Testis (tissue), 3 donors: ENCODE measurements around the gene NEURL4. TPM values are rescaled to one million over a fixed set of nuclear protein-coding genes. Genes with fewer than 3 reads are reported as not detected.

Experiments used
- DNase-seq: peaks from one replicate; pipeline ENCODE4 v3.0.0-alpha.2; 2019
- H3K27ac ChIP-seq, 2 donors: fragments of 200-600 bp; sonication (generic); one replicate each; pipeline ENCODE4 v1.5.1; 2019
- H3K27me3 ChIP-seq: fragments of 200-600 bp; sonication (generic); one replicate; pipeline ENCODE4 v1.5.1; 2019
- H3K36me3 ChIP-seq: fragments of 200-600 bp; sonication (generic); one replicate; pipeline ENCODE4 v1.5.1; 2017; ENCODE audit warnings: low read depth; ENCODE audit errors: missing control alignments
- H3K4me1 ChIP-seq: fragments of 200-600 bp; sonication (generic); one replicate; pipeline ENCODE4 v1.5.1; 2019
- H3K4me3 ChIP-seq, 2 donors: fragments of 200-600 bp; sonication (generic); one replicate each; pipeline ENCODE4 v1.5.1; 2017 to 2019
- H3K9me3 ChIP-seq: fragments of 200-600 bp; sonication (generic); one replicate; pipeline ENCODE4 v1.5.1; 2017
- POLR2A ChIP-seq: fragments of 450-650 bp; IDR thresholded peaks from one replicate; pipeline ENCODE4 v1.6.1; 2017; ENCODE audit warnings: antibody characterized with exemption, mild to moderate bottlenecking, moderate library complexity
- WGBS, 2 donors: methylation state at CpG; one replicate each; pipeline ENCODE4 v1.1.5; 2018; 5-methylcytosine and 5-hydroxymethylcytosine counted together
- intact Hi-C: fragments of 100-400 bp; cut with DNase I; formaldehyde crosslinking; loops from one replicate; pipeline ENCODE4 v1.15.1; 2023; ENCODE audit warnings: low total_unique reads
- polyA plus RNA-seq: library from polyadenylated mRNA; stranded (reverse); fragments of 350-450 nt; fragmentation: Illumina TruSeq; extraction: RNeasy Lipid Tissue Mini Kit (QIAGEN cat#74804); gene quantifications from one replicate; pipeline ENCODE4 v1.2.3, GENCODE V29; 2014; ENCODE audit warnings: low read depth, low replicate concordance; ENCODE audit not compliant: insufficient read depth
- total RNA-seq, 2 donors: library from RNA; depleted of rRNA; stranded (reverse); fragments of >200 nt; gene quantifications; one replicate each; pipeline ENCODE4 v1.2.3, GENCODE V29; 2016
- TF ChIP-seq, protein P1 (sequence below), 3 experiments: fragments of 450-650 bp in 2 of 3; fragments of 200-600 bp in 1 of 3; sonication (generic) in 1 of 3; IDR thresholded peaks; one replicate each; pipeline ENCODE4 v1.5.1; 2016 to 2019; ENCODE audit warnings: antibody characterized with exemption in 3 of 3, mild to moderate bottlenecking in 2 of 3, moderate library complexity in 1 of 3

NEURL4 gene
- total and polyA plus RNA-seq, 3 donors from 2014 or later = 34.5 to 50.6 (median 38.3) TPM

DNA sequence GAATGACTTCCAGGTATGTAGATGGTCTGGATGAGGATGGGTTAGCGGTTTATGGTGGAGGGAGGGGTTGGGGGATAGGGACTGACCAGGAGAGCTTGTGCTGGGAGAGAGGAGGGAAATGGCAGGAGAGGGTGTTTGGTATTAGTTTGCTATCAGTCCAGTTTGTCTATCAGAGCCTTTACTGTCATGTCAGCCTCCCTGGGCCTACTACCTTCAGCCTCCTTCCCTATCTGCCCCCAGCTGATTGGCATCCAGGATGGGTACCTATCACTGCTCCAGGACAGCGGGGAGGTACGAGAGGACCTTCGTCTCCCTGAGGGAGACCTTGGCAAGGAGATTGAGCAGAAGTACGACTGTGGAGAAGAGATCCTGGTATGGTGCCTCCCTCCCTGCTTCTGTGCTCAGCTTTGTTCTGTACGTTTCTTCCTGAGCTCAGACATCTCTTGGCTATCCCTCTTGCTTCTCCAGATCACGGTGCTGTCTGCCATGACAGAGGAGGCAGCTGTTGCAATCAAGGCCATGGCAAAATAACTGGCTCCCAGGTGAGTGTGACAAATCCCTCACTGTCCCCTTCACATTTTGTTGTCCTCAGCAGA lies 17.9 kb downstream of the NEURL4 start:
- Histone ChIP-seq H3K4me1 (peaks cover 11% of the 10 kb centered on the region), H3K4me3 (no peak overlapping the region), H3K27ac (no peak overlapping the region), H3K27me3 (no peaks in the 10 kb centered on the region), H3K36me3 (no peaks in the 10 kb centered on the region), H3K9me3 (no peaks in the 10 kb centered on the region)
- intact Hi-C loops = no loop called here
- WGBS, 2 donors = 62 to 72% methylated on average over 7 of the region's 7 CpGs
- TF ChIP-seq, protein P1, sequence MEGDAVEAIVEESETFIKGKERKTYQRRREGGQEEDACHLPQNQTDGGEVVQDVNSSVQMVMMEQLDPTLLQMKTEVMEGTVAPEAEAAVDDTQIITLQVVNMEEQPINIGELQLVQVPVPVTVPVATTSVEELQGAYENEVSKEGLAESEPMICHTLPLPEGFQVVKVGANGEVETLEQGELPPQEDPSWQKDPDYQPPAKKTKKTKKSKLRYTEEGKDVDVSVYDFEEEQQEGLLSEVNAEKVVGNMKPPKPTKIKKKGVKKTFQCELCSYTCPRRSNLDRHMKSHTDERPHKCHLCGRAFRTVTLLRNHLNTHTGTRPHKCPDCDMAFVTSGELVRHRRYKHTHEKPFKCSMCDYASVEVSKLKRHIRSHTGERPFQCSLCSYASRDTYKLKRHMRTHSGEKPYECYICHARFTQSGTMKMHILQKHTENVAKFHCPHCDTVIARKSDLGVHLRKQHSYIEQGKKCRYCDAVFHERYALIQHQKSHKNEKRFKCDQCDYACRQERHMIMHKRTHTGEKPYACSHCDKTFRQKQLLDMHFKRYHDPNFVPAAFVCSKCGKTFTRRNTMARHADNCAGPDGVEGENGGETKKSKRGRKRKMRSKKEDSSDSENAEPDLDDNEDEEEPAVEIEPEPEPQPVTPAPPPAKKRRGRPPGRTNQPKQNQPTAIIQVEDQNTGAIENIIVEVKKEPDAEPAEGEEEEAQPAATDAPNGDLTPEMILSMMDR (IDR thresholded peaks at IDR 0.05) = no peak
- no peak for TF ChIP-seq POLR2A
- no peak for DNase-seq

DNA sequence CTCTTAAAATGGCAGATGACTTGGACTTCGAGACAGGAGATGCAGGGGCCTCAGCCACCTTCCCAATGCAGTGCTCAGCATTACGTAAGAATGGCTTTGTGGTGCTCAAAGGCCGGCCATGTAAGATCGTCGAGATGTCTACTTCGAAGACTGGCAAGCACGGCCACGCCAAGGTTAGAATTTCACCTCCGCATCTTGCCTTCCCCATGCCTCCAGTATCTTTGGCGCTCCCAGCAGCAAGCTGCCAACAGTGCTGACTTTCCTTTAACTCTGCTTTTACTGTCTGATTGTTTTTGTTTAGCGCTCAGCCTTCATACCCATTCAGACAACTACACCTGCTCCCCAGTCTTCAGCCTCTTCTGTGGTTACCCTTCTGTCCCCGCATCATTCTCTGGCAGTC lies 19.5 kb downstream of the NEURL4 start:
- no peaks in the 10 kb centered on the region for H3K36me3 ChIP-seq
- WGBS, 2 donors = 67 to 75% methylated on average over 12 of the region's 12 CpGs

DNA sequence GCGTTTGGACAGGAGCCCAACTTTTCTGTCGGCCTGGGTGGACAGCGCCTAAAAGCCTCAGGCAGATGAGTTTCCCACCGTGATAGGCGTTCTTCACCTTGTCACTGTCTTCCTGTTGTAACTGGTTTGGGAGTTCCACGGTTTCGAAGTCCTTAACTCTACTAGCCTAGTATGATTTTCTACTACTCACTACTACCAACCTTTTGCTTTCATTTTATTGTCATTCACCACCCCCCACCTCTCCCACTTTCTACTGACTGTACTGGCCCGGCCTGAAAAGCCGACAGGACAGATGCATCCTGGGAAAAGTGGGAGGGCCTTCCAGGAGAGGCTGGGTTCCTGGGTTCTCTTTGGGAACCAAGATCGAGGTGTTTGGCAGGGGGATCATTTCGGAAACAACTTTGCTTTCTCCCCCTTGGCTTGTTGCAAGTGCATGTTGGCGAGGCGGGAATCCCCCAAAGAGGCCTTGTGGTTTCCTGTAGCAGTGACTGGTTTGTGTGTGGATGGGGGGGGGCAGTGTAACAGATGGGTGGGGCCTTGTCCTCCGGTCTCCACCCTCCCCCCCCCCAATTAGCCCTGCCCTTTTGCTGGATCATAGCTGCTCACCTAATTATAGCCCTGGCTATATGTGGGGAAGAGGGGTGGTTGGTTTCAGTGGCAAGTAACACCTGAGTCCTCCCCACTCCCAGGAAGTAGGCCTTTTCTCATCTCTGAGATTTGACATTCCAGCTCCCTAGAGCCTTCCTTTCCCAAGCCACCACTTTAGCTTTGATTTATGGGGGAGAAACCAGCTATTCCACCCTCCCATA lies 20.3 kb downstream of the NEURL4 start:
- intact Hi-C loops = no loop called here
- Histone ChIP-seq H3K9me3 (no peaks in the 10 kb centered on the region), H3K27ac (peak overlapping the region; percentile 92 to 97), H3K27me3 (no peaks in the 10 kb centered on the region), H3K4me3 (peak overlapping the region; percentile 88 to 99), H3K36me3 (no peaks in the 10 kb centered on the region), H3K4me1 (peaks cover 11% of the 10 kb centered on the region)
- 0 to 1% methylated on average over 14 of the region's 14 CpGs for WGBS, 2 donors
- peak; percentile 91 for DNase-seq
- TF ChIP-seq, protein P1 (IDR thresholded peaks at IDR 0.05) = no peak
- TF ChIP-seq POLR2A = no peak

More for the DNA sequence above, 19.5 kb downstream of the NEURL4 start:
- Histone ChIP-seq H3K27ac (no peak overlapping the region), H3K4me3 (peak overlapping the region in 1 of 2 donors; percentile 88), H3K4me1 (peaks cover 11% of the 10 kb centered on the region), H3K27me3 (no peaks in the 10 kb centered on the region), H3K9me3 (no peaks in the 10 kb centered on the region)
- intact Hi-C loops = no loop called here
- TF ChIP-seq, protein P1 (IDR thresholded peaks at IDR 0.05) = no peak
- no peak for TF ChIP-seq POLR2A
- DNase-seq = no peak

DNA sequence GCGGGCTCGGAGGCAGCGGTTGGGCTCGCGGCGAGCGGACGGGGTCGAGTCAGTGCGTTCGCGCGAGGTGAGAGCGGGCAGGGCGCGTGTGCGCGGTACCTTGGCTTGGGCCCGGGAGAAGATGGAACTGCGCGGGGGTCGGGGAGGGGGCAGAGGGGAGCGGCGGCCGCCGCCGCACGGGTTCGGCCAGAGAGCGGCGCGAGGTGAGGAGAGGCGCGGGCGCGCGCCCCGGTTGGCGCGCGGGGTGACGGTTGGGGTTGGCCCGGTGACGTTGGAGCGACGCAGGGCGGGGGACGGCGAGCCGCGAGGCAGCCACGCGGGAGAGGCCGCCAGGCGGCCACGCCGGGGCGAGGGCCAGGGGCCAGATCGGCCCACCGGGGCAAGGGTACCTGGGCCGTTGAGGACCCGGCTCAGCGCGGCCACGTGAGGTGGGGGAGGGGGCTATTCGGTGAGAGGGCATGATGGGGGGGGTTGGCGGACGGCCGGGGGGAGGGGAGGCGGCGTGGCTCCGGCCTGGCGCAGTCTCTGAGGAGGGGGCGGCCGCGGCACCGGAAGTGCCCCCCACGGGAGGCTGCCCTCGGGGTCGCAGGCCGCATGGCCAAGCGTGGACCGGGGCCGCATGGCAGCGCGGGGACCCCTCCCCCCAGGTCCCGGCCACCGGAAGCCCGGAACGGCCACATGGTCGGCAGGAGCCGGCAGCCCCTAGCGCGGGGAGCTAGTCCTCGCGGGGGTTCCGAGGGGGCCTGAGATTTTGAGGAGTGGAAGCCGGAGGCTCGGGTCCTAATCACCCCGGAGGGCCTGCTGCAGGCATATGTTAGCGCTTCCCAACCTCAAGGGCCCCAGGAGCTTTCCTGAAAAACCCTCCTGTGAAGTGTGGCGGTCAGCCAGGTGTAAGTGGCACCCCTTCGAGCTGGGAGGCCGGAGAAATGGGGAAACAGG lies 21.2 kb downstream of the NEURL4 start:
- DNase-seq = peak; percentile 50

More for the DNA sequence above, 21.2 kb downstream of the NEURL4 start:
- 1 to 2% methylated on average over 9 to 58 of the region's 104 CpGs for WGBS, 2 donors
- Histone ChIP-seq H3K4me1 (peaks cover 11% of the 10 kb centered on the region), H3K36me3 (no peaks in the 10 kb centered on the region), H3K4me3 (peak overlapping the region; percentile 88 to 99), H3K27me3 (no peaks in the 10 kb centered on the region), H3K9me3 (no peaks in the 10 kb centered on the region), H3K27ac (peak overlapping the region; percentile 92 to 97)
- TF ChIP-seq POLR2A = no peak
- TF ChIP-seq, protein P1 (IDR thresholded peaks at IDR 0.05) = no peak
- intact Hi-C loops = no loop called here
